Activated T-helper 17 cell treated with anti-CD3 and anti-CD28 coated beads, Interleukin-2, amount 50 U/mL, for 72 hours (primary cell): ENCODE data around the gene SDSL. TPM values are rescaled to one million over a fixed set of nuclear protein-coding genes. Genes with fewer than 3 reads are reported as not detected.

Source experiments
- ATAC-seq: fragments of 150-1000 bp; cut with Tn5 transposase; replicated peaks from 2 replicates; pipeline ENCODE4 v1.10.0; 2021; ENCODE audit warnings: mild to moderate bottlenecking, moderate library complexity
- H3K27ac Mint-ChIP-seq: one replicate; pipeline ENCODE4 v1.8.0; 2022; ENCODE audit warnings: mixed read lengths
- H3K27me3 Mint-ChIP-seq: one replicate; pipeline ENCODE4 v1.8.0; 2022; ENCODE audit warnings: mixed read lengths
- H3K36me3 Mint-ChIP-seq: one replicate; pipeline ENCODE4 v1.8.0; 2022; ENCODE audit warnings: low read depth, mild to moderate bottlenecking, mixed read lengths
- H3K4me1 Mint-ChIP-seq: one replicate; pipeline ENCODE4 v1.8.0; 2022; ENCODE audit warnings: mixed read lengths
- H3K4me3 Mint-ChIP-seq: one replicate; pipeline ENCODE4 v1.8.0; 2022; ENCODE audit warnings: mild to moderate bottlenecking, mixed read lengths
- H3K9me3 Mint-ChIP-seq: one replicate; pipeline ENCODE4 v1.8.0; 2022; ENCODE audit warnings: mixed read lengths
- total RNA-seq, 2 donors: library from RNA; stranded (reverse); gene quantifications; one replicate each; pipeline ENCODE4 v1.2.3, GENCODE V29; 2022

Gene SDSL, protein sequence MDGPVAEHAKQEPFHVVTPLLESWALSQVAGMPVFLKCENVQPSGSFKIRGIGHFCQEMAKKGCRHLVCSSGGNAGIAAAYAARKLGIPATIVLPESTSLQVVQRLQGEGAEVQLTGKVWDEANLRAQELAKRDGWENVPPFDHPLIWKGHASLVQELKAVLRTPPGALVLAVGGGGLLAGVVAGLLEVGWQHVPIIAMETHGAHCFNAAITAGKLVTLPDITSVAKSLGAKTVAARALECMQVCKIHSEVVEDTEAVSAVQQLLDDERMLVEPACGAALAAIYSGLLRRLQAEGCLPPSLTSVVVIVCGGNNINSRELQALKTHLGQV
- total RNA-seq = under 1 TPM; 0.24 to 0.69 TPM

DNA sequence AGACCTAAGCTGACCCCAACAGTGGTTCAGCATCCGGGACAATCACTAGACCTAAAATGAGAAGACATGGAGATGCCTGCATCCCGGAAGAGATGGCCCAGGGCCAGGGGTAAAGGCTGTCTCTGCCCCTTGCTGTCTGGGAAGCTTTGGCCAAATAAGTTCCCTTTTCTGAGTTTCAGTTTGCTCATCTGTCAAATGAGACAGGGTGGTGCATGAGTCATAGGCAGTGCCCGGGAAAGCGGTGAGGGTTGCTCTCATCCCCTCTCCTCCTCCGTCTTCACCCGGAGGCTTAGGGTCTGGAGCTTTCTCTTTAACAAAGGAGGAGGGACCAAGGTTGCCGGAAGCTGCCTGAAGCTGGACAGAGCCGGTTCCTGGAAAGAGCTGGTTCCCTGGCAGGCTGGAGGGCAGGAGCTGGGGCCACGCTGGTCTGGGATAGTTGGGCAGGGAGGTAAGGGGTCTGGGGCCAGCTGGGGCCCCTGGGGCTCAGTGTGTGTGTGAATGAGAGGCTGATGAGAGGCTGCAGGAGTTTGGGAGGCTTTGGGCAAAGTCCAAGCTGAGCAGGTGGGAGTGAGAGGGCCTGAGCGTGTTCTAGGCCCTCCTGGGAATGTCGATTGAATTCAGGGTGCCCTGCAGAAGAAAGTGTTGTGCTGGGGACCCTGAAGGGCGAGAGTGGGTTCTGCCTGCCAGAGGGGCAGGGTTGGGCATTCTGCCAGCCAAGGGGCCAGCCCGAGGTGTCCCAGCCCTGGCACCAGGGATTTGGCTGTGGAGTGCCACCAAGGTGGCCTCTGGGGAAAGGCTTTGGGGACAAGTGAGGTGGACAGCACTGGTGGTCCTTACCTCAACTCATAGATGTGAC lies at the start of gene SDSL:
Gene SDSL (plus strand): TSS at position 351 of the 856 bp plus-strand sequence. CDS start 5,603 bp downstream, outside the sequence.
- Mint-ChIP-seq H3K27ac (no peak within 1 kb of the TSS), H3K36me3 (no peaks in the 10 kb centered on the region), H3K27me3 (peaks cover 3% of the 10 kb centered on the region), H3K4me1 (peaks cover 4% of the 10 kb centered on the region), H3K4me3 (peak within 1 kb of the TSS; percentile 45), H3K9me3 (no peaks in the 10 kb centered on the region)
- ATAC-seq = peak; percentile 92

DNA sequence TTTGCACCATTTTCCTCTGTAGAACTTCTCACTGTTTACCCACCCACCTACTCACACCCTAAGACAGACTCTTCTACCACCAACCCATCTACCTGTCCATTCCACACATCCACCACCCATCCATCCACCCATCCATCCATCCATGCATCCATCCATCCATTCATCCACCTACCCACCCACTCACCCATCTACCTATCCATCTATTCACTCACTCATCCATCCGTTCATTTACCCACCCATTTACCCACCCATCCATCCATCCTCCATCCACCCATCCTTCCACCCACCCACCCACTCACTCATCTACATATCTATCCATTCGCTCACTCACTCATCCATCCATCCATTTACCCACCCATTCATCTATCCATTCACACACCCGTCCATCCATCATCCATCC lies 48.7 kb upstream of the SDSL start:
- H3K27me3 Mint-ChIP-seq = no peaks in the 10 kb centered on the region
- peaks cover 3% of the 10 kb centered on the region for H3K4me1 Mint-ChIP-seq
- ATAC-seq = no peak
- peaks cover 31% of the 10 kb centered on the region for H3K36me3 Mint-ChIP-seq
- no peaks in the 10 kb centered on the region for H3K9me3 Mint-ChIP-seq
- H3K27ac Mint-ChIP-seq = no peak overlapping the region
- no peak overlapping the region for H3K4me3 Mint-ChIP-seq

DNA sequence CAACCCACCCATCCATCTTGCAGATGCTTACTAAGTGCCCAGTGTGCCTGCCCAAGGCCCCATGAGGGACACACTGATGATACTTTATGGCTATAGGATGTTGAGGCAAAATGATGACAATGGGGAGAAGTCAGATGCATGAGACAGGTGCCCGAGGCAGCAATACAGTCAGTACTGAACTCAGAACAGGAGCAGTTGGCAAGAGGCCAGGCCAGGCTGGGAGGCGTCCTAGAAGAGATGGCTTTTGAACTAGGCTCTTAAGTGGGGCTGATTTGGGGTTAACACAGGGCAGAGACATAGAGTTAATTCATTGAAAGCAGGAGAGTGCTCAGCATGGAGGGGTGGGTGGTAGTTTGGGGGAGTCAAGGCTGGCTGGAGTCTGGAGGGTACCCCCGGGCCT lies 48.2 kb upstream of the SDSL start:
- Mint-ChIP-seq H3K27ac (no peak overlapping the region), H3K4me1 (no peaks in the 10 kb centered on the region), H3K4me3 (no peak overlapping the region), H3K9me3 (no peaks in the 10 kb centered on the region), H3K27me3 (no peaks in the 10 kb centered on the region), H3K36me3 (peaks cover 31% of the 10 kb centered on the region)
- no peak for ATAC-seq

DNA sequence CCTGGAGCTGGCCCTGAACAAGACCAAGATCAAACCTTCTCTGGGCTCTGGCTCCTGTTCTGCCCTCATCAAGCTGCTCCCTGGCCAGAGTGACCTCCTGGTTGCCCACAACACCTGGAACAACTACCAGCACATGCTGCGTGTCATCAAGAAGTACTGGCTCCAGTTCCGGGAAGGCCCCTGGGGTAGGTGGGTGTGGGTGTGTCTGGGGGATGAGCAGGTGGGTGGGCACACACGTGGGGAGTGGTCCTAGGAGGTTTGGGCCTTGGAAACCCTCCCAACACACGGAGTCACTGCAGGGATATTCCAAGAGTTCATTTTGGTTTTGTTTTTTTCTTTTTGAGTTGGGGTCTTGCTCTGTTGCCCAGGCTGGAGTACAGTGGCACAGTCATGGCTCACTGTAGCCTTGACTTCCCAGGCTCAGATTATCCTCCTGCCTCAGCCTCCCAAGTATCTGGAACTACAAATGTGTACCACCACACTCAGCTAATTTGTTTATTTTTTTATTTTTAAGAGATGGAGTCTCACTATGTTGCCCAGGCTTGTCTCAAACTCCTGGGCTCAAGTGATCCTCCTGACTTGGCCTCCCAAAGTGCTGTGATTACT lies 47.3 kb upstream of the SDSL start:
- Mint-ChIP-seq H3K36me3 (peaks cover 29% of the 10 kb centered on the region), H3K9me3 (no peaks in the 10 kb centered on the region), H3K4me1 (no peaks in the 10 kb centered on the region), H3K27ac (peak overlapping the region; percentile 52), H3K4me3 (no peak overlapping the region), H3K27me3 (no peaks in the 10 kb centered on the region)
- no peak for ATAC-seq

DNA sequence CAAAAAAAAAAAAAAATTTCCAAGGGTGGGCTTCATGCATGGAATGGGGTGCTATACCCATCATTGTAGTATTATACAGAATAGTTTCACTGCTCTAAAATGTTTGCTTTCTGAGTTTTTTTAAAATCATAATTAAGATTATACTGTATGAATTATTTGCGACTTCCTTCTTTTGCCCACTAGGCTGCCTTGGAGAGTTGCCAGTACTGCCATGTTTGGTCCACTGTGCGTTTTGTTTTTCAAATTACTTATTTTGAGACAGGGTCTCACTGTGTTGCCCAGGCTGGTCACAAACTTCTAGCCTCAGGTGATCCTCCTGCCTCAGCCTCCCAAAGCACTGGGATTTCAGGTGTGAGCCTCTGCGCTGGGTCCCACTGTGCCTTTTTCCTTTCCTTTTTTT lies 43.9 kb upstream of the SDSL start:
- Mint-ChIP-seq H3K27ac (no peak overlapping the region), H3K27me3 (no peaks in the 10 kb centered on the region), H3K36me3 (peaks cover 31% of the 10 kb centered on the region), H3K4me3 (no peak overlapping the region), H3K9me3 (no peaks in the 10 kb centered on the region), H3K4me1 (no peaks in the 10 kb centered on the region)
- no peak for ATAC-seq

DNA sequence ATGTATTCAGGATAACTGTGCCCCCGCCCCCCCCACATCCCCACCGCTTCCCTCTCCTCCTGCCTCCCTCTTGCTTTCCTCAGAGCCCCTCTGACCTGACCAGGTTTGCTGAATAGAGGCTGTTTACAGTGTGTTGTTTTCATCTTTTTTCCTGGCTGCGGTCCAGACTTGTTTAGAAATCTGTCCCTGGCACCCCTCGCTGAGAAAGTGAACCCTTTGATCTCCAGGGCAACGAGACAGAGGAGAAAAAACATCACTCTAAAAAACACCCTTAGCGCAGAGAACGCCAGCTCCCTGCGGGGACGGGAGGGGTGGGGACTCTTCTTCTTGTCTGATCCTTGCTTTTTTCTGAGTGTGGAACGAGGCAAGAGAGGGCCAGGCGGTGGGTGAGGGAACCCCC lies 41.0 kb upstream of the SDSL start:
- Mint-ChIP-seq H3K9me3 (no peaks in the 10 kb centered on the region), H3K36me3 (peaks cover 33% of the 10 kb centered on the region), H3K27ac (no peak overlapping the region), H3K4me3 (no peak overlapping the region), H3K4me1 (no peaks in the 10 kb centered on the region), H3K27me3 (no peaks in the 10 kb centered on the region)
- ATAC-seq = no peak

DNA sequence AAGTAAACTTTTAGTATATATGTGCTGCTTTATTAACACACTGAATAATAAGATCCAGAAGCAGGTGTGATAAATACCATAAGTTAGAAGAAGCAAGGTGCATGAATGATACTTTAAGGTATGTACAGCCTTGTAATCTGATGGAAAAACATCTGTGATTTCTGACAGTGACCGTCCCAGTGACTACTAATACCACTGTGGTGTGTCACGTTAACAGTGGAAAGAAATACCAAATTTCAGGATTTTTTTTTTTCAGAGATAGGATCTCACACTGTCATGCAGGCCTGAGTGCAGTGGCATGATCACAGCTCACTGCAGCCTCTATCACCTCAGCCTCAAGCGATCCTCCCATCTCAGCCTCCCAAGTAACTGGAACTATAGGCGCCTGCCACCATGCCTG lies 40.0 kb upstream of the SDSL start:
- ATAC-seq = no peak
- Mint-ChIP-seq H3K27me3 (no peaks in the 10 kb centered on the region), H3K9me3 (no peaks in the 10 kb centered on the region), H3K27ac (no peak overlapping the region), H3K4me1 (no peaks in the 10 kb centered on the region), H3K36me3 (peaks cover 37% of the 10 kb centered on the region), H3K4me3 (no peak overlapping the region)

DNA sequence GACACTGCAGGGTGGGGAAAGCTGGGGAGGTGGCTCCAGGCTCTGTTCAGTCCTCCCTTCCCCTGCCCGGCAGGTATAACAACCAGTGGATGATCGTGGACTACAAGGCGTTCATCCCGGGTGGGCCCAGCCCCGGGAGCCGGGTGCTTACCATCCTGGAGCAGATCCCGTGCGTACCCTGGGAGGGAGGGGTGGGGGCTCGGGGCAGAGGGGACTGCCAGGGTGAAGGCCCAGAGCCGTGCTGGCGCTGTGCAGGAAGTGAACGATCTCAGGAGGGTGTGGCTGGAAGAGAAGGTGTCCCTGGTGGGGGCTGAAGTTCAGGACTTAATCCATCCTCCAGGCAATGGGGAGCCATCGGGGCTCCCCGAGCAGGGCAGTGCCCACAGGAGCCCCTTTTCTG lies 37.4 kb upstream of the SDSL start:
- peaks cover 39% of the 10 kb centered on the region for H3K36me3 Mint-ChIP-seq
- H3K27me3 Mint-ChIP-seq = no peaks in the 10 kb centered on the region
- no peaks in the 10 kb centered on the region for H3K9me3 Mint-ChIP-seq
- H3K4me3 Mint-ChIP-seq = no peak overlapping the region
- ATAC-seq = no peak
- H3K27ac Mint-ChIP-seq = no peak overlapping the region
- no peaks in the 10 kb centered on the region for H3K4me1 Mint-ChIP-seq

DNA sequence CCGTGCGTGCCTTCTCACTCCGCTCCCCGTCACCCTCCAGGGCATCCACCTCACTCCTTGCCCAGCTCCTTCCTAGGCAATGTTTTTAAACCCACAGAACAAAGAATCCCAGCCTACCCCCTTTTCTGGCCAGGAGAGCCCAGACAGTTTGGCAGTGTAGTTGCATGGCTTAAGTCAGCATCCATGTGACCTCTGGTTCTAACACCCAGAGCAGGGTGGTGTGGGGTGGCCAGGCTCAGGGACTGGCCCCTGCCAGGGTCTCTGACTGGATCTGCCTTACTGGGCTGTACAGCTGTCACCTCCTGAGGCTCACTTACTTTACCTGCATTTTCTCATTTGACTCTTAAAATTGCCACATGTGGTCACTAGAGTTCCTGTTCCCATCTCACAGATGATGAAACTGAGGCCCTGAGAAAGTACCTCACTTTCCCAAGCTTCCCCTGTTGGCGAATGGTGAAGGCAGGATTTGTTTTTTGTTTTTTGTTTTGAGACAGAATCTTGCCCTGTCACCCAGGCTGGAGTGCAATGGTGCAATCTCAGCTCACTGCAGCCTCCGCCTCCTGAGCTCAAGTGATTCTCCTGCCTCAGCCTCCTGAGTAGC lies 36.8 kb upstream of the SDSL start:
- no peaks in the 10 kb centered on the region for H3K4me1 Mint-ChIP-seq
- no peak for ATAC-seq
- H3K9me3 Mint-ChIP-seq = no peaks in the 10 kb centered on the region
- H3K4me3 Mint-ChIP-seq = no peak overlapping the region
- H3K36me3 Mint-ChIP-seq = peaks cover 35% of the 10 kb centered on the region
- H3K27me3 Mint-ChIP-seq = no peaks in the 10 kb centered on the region
- H3K27ac Mint-ChIP-seq = no peak overlapping the region

DNA sequence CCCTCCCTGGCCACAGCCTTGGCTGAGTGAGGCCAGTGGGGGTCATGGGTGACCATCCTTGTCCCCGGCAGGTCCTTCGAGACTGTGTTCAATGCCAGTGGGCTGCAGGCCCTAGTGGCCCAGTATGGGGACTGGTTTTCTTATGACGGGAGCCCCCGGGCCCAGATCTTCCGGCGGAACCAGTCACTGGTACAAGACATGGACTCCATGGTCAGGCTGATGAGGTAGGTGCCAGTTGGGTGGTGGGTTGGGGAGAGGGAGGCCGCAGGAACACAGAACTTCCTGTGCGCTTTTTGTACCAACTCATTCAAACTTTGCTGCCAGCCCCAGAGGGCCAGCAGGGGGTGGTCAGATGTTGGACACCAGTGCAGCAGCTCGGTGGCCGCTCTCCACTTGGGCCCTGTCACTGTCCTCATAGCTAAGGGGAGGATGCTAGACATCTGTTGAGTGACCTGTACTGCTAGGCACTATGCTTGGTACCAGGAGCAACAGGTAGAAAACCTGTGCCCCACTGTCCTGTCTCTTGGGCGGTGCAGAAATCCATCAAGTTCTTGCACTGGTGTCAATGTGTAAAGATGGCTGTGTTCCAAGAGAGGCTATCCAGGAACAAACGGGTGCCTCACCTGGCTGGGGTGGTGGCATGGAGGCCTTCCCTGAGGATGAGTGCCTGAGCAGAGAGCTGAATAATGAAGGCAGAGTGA lies 35.2 kb upstream of the SDSL start:
- H3K36me3 Mint-ChIP-seq = peaks cover 29% of the 10 kb centered on the region
- no peaks in the 10 kb centered on the region for H3K9me3 Mint-ChIP-seq
- H3K4me1 Mint-ChIP-seq = no peaks in the 10 kb centered on the region
- no peak for ATAC-seq
- H3K27ac Mint-ChIP-seq = no peak overlapping the region
- H3K27me3 Mint-ChIP-seq = no peaks in the 10 kb centered on the region
- no peak overlapping the region for H3K4me3 Mint-ChIP-seq

DNA sequence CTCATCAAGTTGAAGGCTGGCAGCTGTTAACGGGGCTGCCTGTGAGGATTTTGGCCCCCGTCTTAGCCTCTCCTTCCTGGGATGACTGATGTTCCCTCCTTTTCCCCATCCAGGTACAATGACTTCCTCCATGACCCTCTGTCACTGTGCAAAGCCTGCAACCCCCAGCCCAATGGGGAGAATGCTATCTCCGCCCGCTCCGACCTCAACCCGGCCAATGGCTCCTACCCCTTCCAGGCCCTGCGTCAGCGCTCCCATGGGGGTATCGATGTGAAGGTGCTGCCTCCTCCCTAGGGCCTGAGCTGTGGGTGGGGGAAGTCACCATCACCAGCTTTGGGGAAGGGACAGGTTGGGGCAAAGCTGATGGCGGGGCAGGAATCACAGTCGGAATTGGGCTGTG lies 34.5 kb upstream of the SDSL start:
- Mint-ChIP-seq H3K4me3 (no peak overlapping the region), H3K36me3 (peaks cover 29% of the 10 kb centered on the region), H3K9me3 (no peaks in the 10 kb centered on the region), H3K27ac (no peak overlapping the region), H3K4me1 (no peaks in the 10 kb centered on the region), H3K27me3 (no peaks in the 10 kb centered on the region)
- ATAC-seq = no peak

DNA sequence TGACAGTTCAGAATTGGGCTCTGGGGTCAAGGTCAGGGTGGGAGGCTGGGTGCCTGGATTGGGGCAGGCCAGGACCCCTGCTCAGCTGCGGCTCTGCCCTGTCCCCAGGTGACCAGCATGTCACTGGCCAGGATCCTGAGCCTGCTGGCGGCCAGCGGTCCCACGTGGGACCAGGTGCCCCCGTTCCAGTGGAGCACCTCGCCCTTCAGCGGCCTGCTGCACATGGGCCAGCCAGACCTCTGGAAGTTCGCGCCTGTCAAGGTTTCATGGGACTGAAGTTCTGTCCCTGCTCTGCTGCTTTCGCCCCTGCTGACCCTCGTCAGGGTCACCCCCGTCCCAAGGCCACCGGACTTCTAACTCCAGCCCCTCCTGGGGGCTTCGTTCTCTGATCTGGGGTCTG lies 33.8 kb upstream of the SDSL start:
- no peak for ATAC-seq
- no peak overlapping the region for H3K4me3 Mint-ChIP-seq
- H3K27me3 Mint-ChIP-seq = no peaks in the 10 kb centered on the region
- no peak overlapping the region for H3K27ac Mint-ChIP-seq
- H3K36me3 Mint-ChIP-seq = peaks cover 29% of the 10 kb centered on the region
- no peaks in the 10 kb centered on the region for H3K4me1 Mint-ChIP-seq
- H3K9me3 Mint-ChIP-seq = no peaks in the 10 kb centered on the region

DNA sequence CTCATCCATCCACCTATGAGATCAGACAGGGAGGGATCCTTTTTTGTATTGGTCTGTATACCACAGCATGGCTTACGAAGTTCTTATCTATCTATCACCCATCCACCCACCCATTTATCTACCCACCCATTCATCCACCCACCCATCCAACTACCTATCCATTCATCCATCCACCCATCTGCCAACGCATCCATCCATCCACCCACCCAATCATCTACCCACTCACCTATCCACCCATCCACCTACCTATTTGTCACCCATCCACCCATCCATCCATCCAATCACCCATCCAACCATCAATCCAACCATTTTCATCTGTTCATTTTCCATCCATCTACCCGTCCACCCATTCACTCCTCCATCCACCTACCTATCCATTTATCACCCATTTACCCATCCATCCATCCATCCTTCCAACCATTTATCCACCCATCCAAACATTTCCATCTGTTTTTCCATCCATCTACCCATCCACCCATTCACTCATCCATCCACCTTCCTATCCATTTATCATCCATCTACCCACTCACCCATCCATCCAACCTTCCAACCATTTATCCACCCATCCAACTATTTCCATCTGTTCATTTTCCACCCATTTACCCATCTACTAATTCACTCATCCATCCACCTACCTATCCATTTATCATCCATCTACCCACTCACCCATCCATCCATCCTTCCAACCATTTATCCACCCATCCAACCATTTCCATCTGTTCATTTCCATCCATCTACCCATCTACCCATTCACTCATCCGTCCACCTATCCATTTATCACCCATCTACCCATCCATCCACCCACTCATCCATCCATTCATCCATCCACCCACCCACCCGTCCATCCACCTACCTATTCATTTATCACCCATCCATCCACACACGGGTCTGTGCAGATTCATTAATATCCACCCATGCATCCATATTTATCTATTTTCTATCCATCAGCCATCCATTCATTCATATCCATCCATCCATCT lies 31.8 kb upstream of the SDSL start:
- Mint-ChIP-seq H3K27me3 (no peaks in the 10 kb centered on the region), H3K4me1 (no peaks in the 10 kb centered on the region), H3K9me3 (no peaks in the 10 kb centered on the region), H3K4me3 (no peak overlapping the region), H3K27ac (no peak overlapping the region), H3K36me3 (peaks cover 20% of the 10 kb centered on the region)
- ATAC-seq = no peak
